Mammary epithelial cell (primary cell): ENCODE measurements around the gene COL6A1.
"Not testable (repeated sequence)": the region's sequence is repeated elsewhere in the genome, so short reads cannot be mapped to it uniquely, and the experiment has no call there.

Experiments used
- EZH2 ChIP-seq: IDR thresholded peaks from 2 replicates; pipeline ENCODE4 v1.6.1; 2012; ENCODE audit warnings: low read length, inconsistent platforms, borderline replicate concordance
- TF ChIP-seq, protein P1 (sequence below), 2 donors: IDR thresholded peaks in 1 of 2; conservative IDR thresholded peaks in 1 of 2; 2 replicates each; pipeline ENCODE4 v1.5.1; 2011 to 2012; ENCODE audit warnings: inconsistent platforms in 2 of 2, low read length in 2 of 2, mild to moderate bottlenecking in 2 of 2, control low read depth in 1 of 2, low read depth in 1 of 2; ENCODE audit not compliant: insufficient read depth in 1 of 2; ENCODE audit errors: extremely low read depth in 1 of 2

DNA sequence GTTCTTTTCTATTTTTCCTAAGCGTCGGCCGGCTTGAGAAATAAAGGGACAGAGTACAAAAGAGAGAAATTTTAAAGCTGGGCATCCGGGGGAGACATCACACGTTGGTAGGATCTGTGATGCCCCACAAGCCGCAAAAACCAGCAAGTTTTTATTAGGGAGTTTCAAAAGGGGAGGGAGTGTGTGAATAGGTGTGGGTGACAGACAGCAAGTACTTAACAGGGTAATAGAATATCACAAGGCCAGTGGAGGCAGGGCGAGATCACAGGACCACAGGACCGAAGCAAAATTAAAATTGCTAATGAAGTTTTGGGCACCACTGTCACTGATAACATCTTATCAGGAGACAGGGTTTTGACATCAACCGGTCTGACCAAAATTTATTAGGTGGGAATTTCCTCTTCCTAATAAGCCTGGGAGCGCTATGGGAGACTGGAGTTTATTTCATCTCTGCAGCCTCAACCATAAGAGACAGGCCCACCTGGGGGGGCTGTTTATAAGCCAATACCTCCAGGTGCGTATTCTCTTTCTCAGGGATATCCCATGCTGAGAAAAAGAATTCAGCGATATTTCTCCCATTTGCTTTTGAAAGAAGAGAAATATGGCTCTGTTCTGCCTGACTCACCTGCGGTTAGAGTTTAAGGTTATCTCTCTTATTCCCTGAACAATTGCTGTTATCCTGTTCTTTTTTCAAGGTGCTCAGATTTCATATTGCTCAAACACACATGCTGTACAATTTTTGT, 5.7 kb upstream of the COL6A1 start:
- TF ChIP-seq, protein P1, sequence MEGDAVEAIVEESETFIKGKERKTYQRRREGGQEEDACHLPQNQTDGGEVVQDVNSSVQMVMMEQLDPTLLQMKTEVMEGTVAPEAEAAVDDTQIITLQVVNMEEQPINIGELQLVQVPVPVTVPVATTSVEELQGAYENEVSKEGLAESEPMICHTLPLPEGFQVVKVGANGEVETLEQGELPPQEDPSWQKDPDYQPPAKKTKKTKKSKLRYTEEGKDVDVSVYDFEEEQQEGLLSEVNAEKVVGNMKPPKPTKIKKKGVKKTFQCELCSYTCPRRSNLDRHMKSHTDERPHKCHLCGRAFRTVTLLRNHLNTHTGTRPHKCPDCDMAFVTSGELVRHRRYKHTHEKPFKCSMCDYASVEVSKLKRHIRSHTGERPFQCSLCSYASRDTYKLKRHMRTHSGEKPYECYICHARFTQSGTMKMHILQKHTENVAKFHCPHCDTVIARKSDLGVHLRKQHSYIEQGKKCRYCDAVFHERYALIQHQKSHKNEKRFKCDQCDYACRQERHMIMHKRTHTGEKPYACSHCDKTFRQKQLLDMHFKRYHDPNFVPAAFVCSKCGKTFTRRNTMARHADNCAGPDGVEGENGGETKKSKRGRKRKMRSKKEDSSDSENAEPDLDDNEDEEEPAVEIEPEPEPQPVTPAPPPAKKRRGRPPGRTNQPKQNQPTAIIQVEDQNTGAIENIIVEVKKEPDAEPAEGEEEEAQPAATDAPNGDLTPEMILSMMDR (conservative IDR thresholded peaks at IDR 0.05 in 1 of 2, IDR thresholded peaks at IDR 0.05 in 1 of 2; ENCODE audit: extremely low read depth in 1 of 2, insufficient read depth in 1 of 2, low read depth in 1 of 2, low read length in 2 of 2): not testable (repeated sequence)
- TF ChIP-seq EZH2: not testable (repeated sequence)
